Body of pancreas (tissue), 4 donors: ENCODE results near the gene PDLIM7.

Source experiments
- CTCF ChIP-seq, 7 experiments: fragments of 450-650 bp in 4 of 7; fragments of 200-600 bp in 3 of 7; sonication (generic) in 3 of 7; IDR thresholded peaks; one replicate each; pipeline ENCODE4 v1.5.1; 2016 to 2019; ENCODE audit warnings: antibody characterized with exemption in 7 of 7
- POLR2A ChIP-seq, 3 donors: fragments of 450-650 bp; IDR thresholded peaks; one replicate each; pipeline ENCODE4 v1.6.1; 2016; ENCODE audit warnings: antibody characterized with exemption in 3 of 3, mild to moderate bottlenecking in 2 of 3

DNA sequence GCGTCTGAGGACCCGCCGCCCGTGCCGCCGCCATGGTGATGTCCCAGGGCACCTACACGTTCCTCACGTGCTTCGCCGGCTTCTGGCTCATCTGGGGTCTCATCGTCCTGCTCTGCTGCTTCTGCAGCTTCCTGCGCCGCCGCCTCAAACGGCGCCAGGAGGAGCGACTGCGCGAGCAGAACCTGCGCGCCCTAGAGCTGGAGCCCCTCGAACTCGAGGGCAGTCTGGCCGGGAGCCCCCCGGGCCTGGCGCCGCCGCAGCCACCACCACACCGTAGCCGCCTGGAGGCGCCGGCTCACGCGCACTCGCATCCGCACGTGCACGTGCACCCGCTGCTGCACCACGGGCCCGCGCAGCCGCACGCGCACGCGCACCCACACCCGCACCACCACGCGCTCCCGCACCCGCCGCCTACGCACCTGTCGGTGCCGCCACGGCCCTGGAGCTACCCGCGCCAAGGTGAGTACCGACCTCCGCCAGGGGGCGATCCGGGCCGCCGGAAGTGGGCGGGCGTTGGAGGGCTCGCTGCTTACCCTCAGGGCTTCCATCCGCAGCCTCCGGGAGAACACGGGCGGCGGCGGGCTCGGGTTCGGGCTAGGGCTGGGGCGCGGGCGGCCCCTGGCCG, 42.3 kb downstream of the PDLIM7 start:
- TF ChIP-seq POLR2A (IDR thresholded peaks at IDR 0.05) (peak; percentile 31 to 53 (median 53)), CTCF (IDR thresholded peaks at IDR 0.05) (peak; percentile 60 to 94 (median 75))
